HT1080 (cell line): ENCODE measurements around the gene IL15. TPM values are rescaled to one million over a fixed set of nuclear protein-coding genes. Genes with fewer than 3 reads are reported as not detected.
A peak's percentile ranks its signal among the peaks of the same experiment; 100 is the strongest.
"Not testable (repeated sequence)": the region's sequence is repeated elsewhere in the genome, so short reads cannot be mapped to it uniquely, and the experiment has no call there.

Experiments
- DNase-seq: peaks from one replicate; pipeline ENCODE4 v3.0.0-alpha.2; 2015; ENCODE audit warnings: low read depth
- polyA plus RNA-seq, 2 experiments: library from polyadenylated mRNA; depleted of rRNA; stranded (reverse); fragments of >200 nt; gene quantifications; 2 replicates each; pipeline ENCODE4 v1.2.3, GENCODE V29; 2015
- total RNA-seq: library from RNA; depleted of rRNA; stranded (reverse); fragments of >200 nt; shearing (Covaris generic); gene quantifications from 2 replicates; pipeline ENCODE4 v1.2.3, GENCODE V29; 2014; rRNA removed

Gene IL15
- total RNA-seq = 2.8 and 3.4 TPM in 2 replicates
- 4.6 and 6.4 TPM in 2 replicates for polyA plus RNA-seq (2015; cell fraction: cytosol; rRNA removed)
- polyA plus RNA-seq (2015; cell fraction: nucleus; rRNA removed) = 3.2 and 3.3 TPM in 2 replicates

- peak; percentile 69 for DNase-seq
These were observed at the start of gene IL15 for GRCh38 chr4:141636082-141636770. IL15 (plus strand) TSS chr4:141636583; CDS start chr4:141719465, 82,882 bp downstream.

GRCh38 chr4:141587897-141588296 lies 48.5 kb upstream of the IL15 start:
- DNase-seq = peak; percentile 71

- DNase-seq = no peak
These were observed 40.9 kb upstream of the IL15 start for GRCh38 chr4:141595531-141595930.

- no peak for DNase-seq
These were observed 36.5 kb upstream of the IL15 start for GRCh38 chr4:141599853-141600252.

GRCh38 chr4:141604683-141605082 lies 31.7 kb upstream of the IL15 start:
- peak; percentile 37 for DNase-seq

GRCh38 chr4:141605425-141605856 lies 30.9 kb upstream of the IL15 start:
- DNase-seq = no peak

- DNase-seq = peak; percentile 6
These were observed 27.1 kb upstream of the IL15 start for GRCh38 chr4:141609243-141609642.

- DNase-seq = no peak
These were observed 26.0 kb upstream of the IL15 start for GRCh38 chr4:141610365-141610764.

- no peak for DNase-seq
These were observed 21.4 kb upstream of the IL15 start for GRCh38 chr4:141614878-141615586.

GRCh38 chr4:141615587-141615918 lies 20.8 kb upstream of the IL15 start:
- not testable (repeated sequence) for DNase-seq

GRCh38 chr4:141620715-141621114 lies 15.7 kb upstream of the IL15 start:
- DNase-seq = no peak

- no peak for DNase-seq
These were observed 11.4 kb upstream of the IL15 start for GRCh38 chr4:141625023-141625422.

GRCh38 chr4:141630854-141631253 lies 5.5 kb upstream of the IL15 start:
- DNase-seq = no peak

GRCh38 chr4:141635736-141636081 lies 674 bp upstream of the IL15 start:
- no peak for DNase-seq

GRCh38 chr4:141636771-141637460 lies 533 bp downstream of the IL15 start:
- DNase-seq = peak; percentile 68

GRCh38 chr4:141637565-141637964 lies 1.2 kb downstream of the IL15 start:
- DNase-seq = no peak

- no peak for DNase-seq
These were observed 1.8 kb downstream of the IL15 start for GRCh38 chr4:141638230-141638629.

GRCh38 chr4:141640696-141641095 lies 4.3 kb downstream of the IL15 start:
- DNase-seq = no peak

- DNase-seq = no peak
These were observed 5.7 kb downstream of the IL15 start for GRCh38 chr4:141642063-141642462.

GRCh38 chr4:141642711-141643110 lies 6.3 kb downstream of the IL15 start:
- DNase-seq = peak; percentile 20

GRCh38 chr4:141643557-141643956 lies 7.2 kb downstream of the IL15 start:
- peak; percentile 89 for DNase-seq
